H9 (cell line): ENCODE results near the gene ACTR8. TPM values are rescaled to one million over a fixed set of nuclear protein-coding genes. Genes with fewer than 3 reads are reported as not detected.

ENCODE experiments used
- DNase-seq: peaks from one replicate; pipeline ENCODE4 v3.0.0-alpha.2; 2017
- H2AFZ ChIP-seq: one replicate; pipeline ENCODE4 v1.6.1; 2013; ENCODE audit warnings: mild to moderate bottlenecking, low read length, control low read depth, moderate library complexity
- H2AK5ac ChIP-seq: 2 replicates; pipeline ENCODE4 v1.6.1; 2013; ENCODE audit warnings: low read length, control low read depth, mixed read lengths; ENCODE audit not compliant: insufficient read length
- H2BK120ac ChIP-seq: one replicate; pipeline ENCODE4 v1.6.1; 2013; ENCODE audit warnings: low read depth, mild to moderate bottlenecking, low read length, control low read depth, inconsistent platforms; ENCODE audit not compliant: poor library complexity, severe bottlenecking
- H2BK12ac ChIP-seq: 2 replicates; pipeline ENCODE4 v1.6.1; 2013; ENCODE audit warnings: low read length, control low read depth, mixed read lengths, low read depth; ENCODE audit not compliant: insufficient read length
- H2BK15ac ChIP-seq: 2 replicates; pipeline ENCODE4 v1.6.1; 2013; ENCODE audit warnings: low read depth, low read length, control low read depth
- H2BK20ac ChIP-seq: one replicate; pipeline ENCODE4 v1.6.1; 2013; ENCODE audit warnings: low read depth, mild to moderate bottlenecking, low read length, control low read depth, inconsistent platforms; ENCODE audit not compliant: poor library complexity, severe bottlenecking
- H2BK5ac ChIP-seq: 2 replicates; pipeline ENCODE4 v1.6.1; 2013; ENCODE audit warnings: low read length, control low read depth, mixed read lengths; ENCODE audit not compliant: insufficient read length
- H3K14ac ChIP-seq: 2 replicates; pipeline ENCODE4 v1.6.1; 2013; ENCODE audit warnings: low read length, control low read depth; ENCODE audit not compliant: insufficient read depth
- H3K18ac ChIP-seq: 2 replicates; pipeline ENCODE4 v1.6.1; 2013; ENCODE audit warnings: low read depth, mild to moderate bottlenecking, mixed read lengths, low read length, control low read depth; ENCODE audit not compliant: insufficient read length
- H3K23ac ChIP-seq: 2 replicates; pipeline ENCODE4 v1.6.1; 2013; ENCODE audit warnings: low read length, control low read depth, mixed read lengths, low read depth; ENCODE audit not compliant: insufficient read length
- H3K23me2 ChIP-seq: 2 replicates; pipeline ENCODE4 v1.6.1; 2013; ENCODE audit warnings: low read depth, mild to moderate bottlenecking, mixed read lengths, low read length, control low read depth; ENCODE audit not compliant: insufficient read length, poor library complexity, severe bottlenecking
- H3K27ac ChIP-seq: 2 replicates; pipeline ENCODE4 v1.5.1; 2013; ENCODE audit warnings: low read length, control low read depth, mixed read lengths, low read depth; ENCODE audit not compliant: insufficient read length
- H3K27me3 ChIP-seq: 2 replicates; pipeline ENCODE4 v1.6.1; 2013; ENCODE audit warnings: low read length, control low read depth, inconsistent platforms; ENCODE audit not compliant: insufficient read depth
- H3K4ac ChIP-seq: 2 replicates; pipeline ENCODE4 v1.6.1; 2013; ENCODE audit warnings: low read depth, mild to moderate bottlenecking, control low read depth, inconsistent platforms, low read length, moderate library complexity
- H3K4me1 ChIP-seq: 2 replicates; pipeline ENCODE4 v1.6.1; 2013; ENCODE audit warnings: low read length, control low read depth, inconsistent platforms; ENCODE audit not compliant: insufficient read depth
- H3K4me2 ChIP-seq: 2 replicates; pipeline ENCODE4 v1.6.1; 2013; ENCODE audit warnings: low read length, control low read depth, mixed read lengths; ENCODE audit not compliant: insufficient read length, insufficient read depth
- H3K56ac ChIP-seq: 2 replicates; pipeline ENCODE4 v1.6.1; 2013; ENCODE audit warnings: low read depth, mild to moderate bottlenecking, mixed read lengths, low read length, control low read depth; ENCODE audit not compliant: insufficient read length
- H3K79me1 ChIP-seq: 2 replicates; pipeline ENCODE4 v1.6.1; 2013; ENCODE audit warnings: low read depth, mild to moderate bottlenecking, moderate library complexity, low read length, control low read depth, inconsistent platforms; ENCODE audit not compliant: insufficient read depth, poor library complexity, severe bottlenecking
- H3K79me2 ChIP-seq: 2 replicates; pipeline ENCODE4 v1.6.1; 2013; ENCODE audit warnings: low read length, control low read depth, inconsistent platforms; ENCODE audit not compliant: insufficient read depth
- H3K9ac ChIP-seq: 2 replicates; pipeline ENCODE4 v1.6.1; 2013; ENCODE audit warnings: low read length, control low read depth, mixed read lengths; ENCODE audit not compliant: insufficient read length; ENCODE audit errors: extremely low read depth
- H3K9me3 ChIP-seq: one replicate; pipeline ENCODE4 v1.6.1; 2013; ENCODE audit warnings: low read depth, low read length, inconsistent platforms; ENCODE audit not compliant: control insufficient read depth
- H3T11ph ChIP-seq: one replicate; pipeline ENCODE4 v1.6.1; 2013; ENCODE audit warnings: mild to moderate bottlenecking, low read length, control low read depth, inconsistent platforms
- H4K20me1 ChIP-seq: one replicate; pipeline ENCODE4 v1.6.1; 2013; ENCODE audit not compliant: control insufficient read depth, insufficient read length, insufficient read depth
- H4K5ac ChIP-seq: 2 replicates; pipeline ENCODE4 v1.6.1; 2013; ENCODE audit warnings: low read depth, mild to moderate bottlenecking, mixed read lengths, low read length, control low read depth; ENCODE audit not compliant: insufficient read length
- H4K8ac ChIP-seq: replicated peaks from 2 replicates; pipeline ENCODE4 v1.6.1; 2013; ENCODE audit warnings: low read length, control low read depth, mixed read lengths, low read depth; ENCODE audit not compliant: insufficient read length
- H4K91ac ChIP-seq: 2 replicates; pipeline ENCODE4 v1.6.1; 2013; ENCODE audit warnings: low read depth, mild to moderate bottlenecking, moderate library complexity, mixed read lengths, low read length, control low read depth; ENCODE audit not compliant: insufficient read length
- H3K27ac Mint-ChIP-seq, 3 experiments: 2 replicates in 2 of 3; 3 replicates in 1 of 3; pipeline ENCODE4 v1.8.0; 2020 to 2021; ENCODE audit warnings: mixed read lengths in 3 of 3, mild to moderate bottlenecking in 1 of 3, moderate library complexity in 1 of 3
- H3K27me3 Mint-ChIP-seq: 2 replicates; pipeline ENCODE4 v1.8.0; 2021; ENCODE audit warnings: low read depth, mild to moderate bottlenecking, moderate library complexity, mixed read lengths
- H3K36me3 Mint-ChIP-seq, 3 experiments: 2 replicates in 2 of 3; 3 replicates in 1 of 3; pipeline ENCODE4 v1.8.0; 2020 to 2021; ENCODE audit warnings: low read depth in 3 of 3, mixed read lengths in 3 of 3; ENCODE audit not compliant: insufficient read depth in 1 of 3
- H3K4me1 Mint-ChIP-seq, 2 experiments: 2 replicates each; pipeline ENCODE4 v1.8.0; 2020; ENCODE audit warnings: mixed read lengths in 2 of 2
- H3K4me3 Mint-ChIP-seq, 2 experiments: 2 replicates in 1 of 2; 3 replicates in 1 of 2; pipeline ENCODE4 v1.8.0; 2020 to 2021; ENCODE audit warnings: mild to moderate bottlenecking in 2 of 2, mixed read lengths in 2 of 2, moderate library complexity in 1 of 2
- H3K9me3 Mint-ChIP-seq, 2 experiments: 2 replicates in 1 of 2; 3 replicates in 1 of 2; pipeline ENCODE4 v1.8.0; 2020; ENCODE audit warnings: mild to moderate bottlenecking in 2 of 2, mixed read lengths in 2 of 2, moderate library complexity in 1 of 2
- CTCF ChIP-seq: fragments of 200-600 bp; sonication (generic); conservative IDR thresholded peaks from 3 replicates; pipeline ENCODE4 v1.8.0; 2021; ENCODE audit warnings: antibody characterized with exemption, mild to moderate bottlenecking
- WGBS: extraction: QIAGEN DNeasy Blood & Tissue Kit; methylation state at CpG from one replicate; pipeline ENCODE4 v1.1.7; 2013; ENCODE audit warnings: missing lambda C conversion rate, low lambda C conversion rate, mixed read lengths; ENCODE audit not compliant: insufficient read length; ENCODE audit errors: extremely low coverage; 5-methylcytosine and 5-hydroxymethylcytosine counted together
- total RNA-seq: library from RNA; stranded (reverse); gene quantifications from 2 replicates; pipeline ENCODE4 v1.2.1, GENCODE V29; 2021

Gene ACTR8
- total RNA-seq, 1 experiment from 2014 or later: 39.2 TPM

DNA sequence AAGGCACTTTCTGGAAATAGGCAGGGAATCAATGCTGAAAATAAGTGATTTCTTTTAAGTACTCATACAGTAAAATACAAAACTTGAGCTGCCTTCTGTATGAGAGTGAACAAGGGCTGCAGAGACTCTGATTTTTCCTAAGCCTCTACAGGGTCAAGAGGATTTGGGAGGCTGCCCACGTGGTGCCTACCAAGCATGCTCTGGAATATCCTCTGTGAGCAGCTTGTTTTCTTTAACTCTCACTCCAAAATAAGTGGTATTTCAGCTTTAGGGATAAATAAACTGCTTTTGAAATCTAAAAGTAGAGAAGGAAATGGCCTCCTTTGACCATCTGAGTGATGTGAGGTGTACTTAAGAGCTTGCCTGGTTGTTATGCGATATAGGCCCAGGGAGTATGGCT is 17.8 kb upstream of the ACTR8 start:
- H3K4me1 Mint-ChIP-seq: no peaks in the 10 kb centered on the region
- Histone ChIP-seq H3K23ac (no peak overlapping the region), H2AK5ac (no peak overlapping the region), H3K14ac (no peak overlapping the region), H3K79me2 (no peaks in the 10 kb centered on the region), H2BK120ac (no peak overlapping the region), H3K56ac (no peak overlapping the region), H4K20me1 (no peaks in the 10 kb centered on the region), H3K18ac (no peak overlapping the region), H4K5ac (no peak overlapping the region), H4K91ac (no peak overlapping the region), H3T11ph (no peak overlapping the region), H4K8ac (no peak overlapping the region), H3K23me2 (no peaks in the 10 kb centered on the region), H2BK5ac (no peak overlapping the region), H3K4me2 (no peak overlapping the region), H2BK15ac (no peak overlapping the region), H3K9ac (no peak overlapping the region), H3K27ac (no peak overlapping the region), H2BK12ac (no peak overlapping the region), H3K9me3 (no peaks in the 10 kb centered on the region), H3K27me3 (no peaks in the 10 kb centered on the region), H3K4ac (no peak overlapping the region), H3K4me1 (no peaks in the 10 kb centered on the region), H2BK20ac (no peak overlapping the region), H2AFZ (no peak overlapping the region), H3K79me1 (no peaks in the 10 kb centered on the region)
- no CpG with 5 or more reads among the region's 2 CpGs for WGBS
- H3K27me3 Mint-ChIP-seq: peaks cover 30% of the 10 kb centered on the region
- H3K27ac Mint-ChIP-seq: no peak overlapping the region
- no peak overlapping the region for H3K4me3 Mint-ChIP-seq
- no peak for TF ChIP-seq CTCF
- no peaks in the 10 kb centered on the region for H3K36me3 Mint-ChIP-seq
- DNase-seq: no peak
- no peaks in the 10 kb centered on the region for H3K9me3 Mint-ChIP-seq
